Eye (tissue), 1 donor: ENCODE data around the gene EXOC4.

Experiments
- DNase-seq: peaks from one replicate; pipeline ENCODE4 v3.0.0-alpha.2; 2015

The EXOC4 gene

DNA sequence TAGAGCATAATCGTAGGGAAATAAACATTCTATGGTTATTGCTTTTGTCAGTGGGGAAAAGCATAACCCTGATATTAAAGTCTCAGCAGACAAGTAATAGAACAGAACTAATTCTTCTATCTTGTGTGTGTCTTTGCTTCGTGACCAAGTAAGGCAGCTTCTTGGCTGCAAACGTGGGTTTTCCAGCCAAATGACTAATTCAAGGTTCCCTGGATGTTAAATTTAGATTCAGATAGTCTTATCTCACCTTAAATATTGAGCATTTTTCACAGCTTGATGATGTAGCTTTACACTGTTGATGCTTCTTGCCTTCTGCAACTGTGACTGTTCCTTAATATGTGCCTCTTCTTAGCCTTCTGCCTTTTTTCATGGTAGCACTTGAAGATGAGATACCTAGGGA is 113.0 kb downstream of the EXOC4 start:
- no peak for DNase-seq

DNA sequence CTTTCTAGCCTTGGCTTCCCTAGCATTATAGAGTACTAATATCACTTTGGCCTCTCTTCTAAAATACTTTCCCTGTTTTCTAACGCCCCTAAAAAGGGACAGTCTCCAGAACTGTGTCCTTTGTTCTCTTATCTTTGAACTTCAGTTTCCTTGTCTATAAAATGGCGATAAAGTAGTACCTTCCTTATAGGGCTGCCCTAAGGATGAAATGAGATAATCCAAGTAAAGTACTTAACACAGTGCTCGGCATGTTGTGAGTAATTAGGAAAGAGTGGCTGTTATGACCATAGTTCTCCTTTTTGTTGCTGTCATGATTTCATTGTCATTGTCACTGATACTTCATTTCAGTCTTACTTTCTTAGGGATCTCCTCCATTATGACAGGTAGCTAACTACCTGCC is 114.7 kb downstream of the EXOC4 start:
- no peak for DNase-seq

DNA sequence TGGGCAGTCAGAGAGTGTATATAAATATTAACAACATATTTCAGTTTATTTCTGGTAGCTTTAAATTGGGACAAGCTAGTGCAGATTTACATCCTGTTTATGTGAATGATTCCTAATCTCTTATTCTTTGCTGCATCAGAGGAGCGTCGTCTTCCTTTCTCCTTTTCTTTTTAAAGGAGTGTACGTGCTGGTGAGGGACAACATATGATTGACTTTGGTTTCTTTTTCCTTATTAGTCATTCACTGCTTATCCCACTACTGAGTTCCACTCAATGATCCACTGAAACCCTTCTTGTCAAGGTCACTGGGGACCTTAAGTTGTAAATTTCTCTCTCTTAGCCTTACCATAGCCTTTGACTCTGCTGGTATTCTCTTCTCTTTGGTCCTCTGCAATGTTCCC is 116.3 kb downstream of the EXOC4 start:
- DNase-seq = no peak

DNA sequence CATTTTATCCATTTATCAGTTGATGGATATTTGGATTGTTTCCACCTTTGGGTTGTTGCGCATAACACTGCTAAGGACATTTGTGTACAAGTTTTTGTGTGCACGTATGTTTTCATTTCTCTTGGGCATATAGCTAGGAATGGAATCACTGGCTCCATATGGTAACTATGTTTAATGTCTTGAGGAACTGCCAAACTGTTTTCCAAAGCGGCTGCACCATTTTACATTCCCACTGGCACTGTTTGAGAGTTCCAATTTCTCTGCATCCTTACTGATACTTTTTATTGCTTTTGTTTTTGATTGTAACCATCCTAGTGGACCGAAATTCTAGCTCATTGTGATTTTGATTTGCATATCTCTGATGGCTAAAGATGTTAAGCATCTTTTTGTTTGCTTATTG is 118.7 kb downstream of the EXOC4 start:
- no peak for DNase-seq

DNA sequence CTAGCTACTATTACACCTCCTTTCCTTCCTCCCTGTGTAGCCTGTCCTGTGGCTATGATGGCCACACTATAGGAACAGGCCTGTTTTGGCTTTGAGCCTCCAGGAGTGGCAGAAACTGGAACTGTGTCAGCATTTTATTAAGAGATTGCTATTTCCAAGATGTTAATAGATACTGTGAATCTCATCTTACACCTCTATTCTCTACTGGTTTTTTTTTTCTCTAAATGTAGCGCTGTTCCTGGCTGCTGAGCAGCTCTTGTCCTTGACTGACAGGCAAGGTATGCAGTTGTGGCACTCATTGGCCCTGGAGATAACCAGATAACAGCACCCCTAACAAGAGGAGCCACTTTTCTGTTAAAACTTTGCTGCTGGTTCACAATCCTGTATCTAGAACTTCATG is 119.5 kb downstream of the EXOC4 start:
- no peak for DNase-seq

DNA sequence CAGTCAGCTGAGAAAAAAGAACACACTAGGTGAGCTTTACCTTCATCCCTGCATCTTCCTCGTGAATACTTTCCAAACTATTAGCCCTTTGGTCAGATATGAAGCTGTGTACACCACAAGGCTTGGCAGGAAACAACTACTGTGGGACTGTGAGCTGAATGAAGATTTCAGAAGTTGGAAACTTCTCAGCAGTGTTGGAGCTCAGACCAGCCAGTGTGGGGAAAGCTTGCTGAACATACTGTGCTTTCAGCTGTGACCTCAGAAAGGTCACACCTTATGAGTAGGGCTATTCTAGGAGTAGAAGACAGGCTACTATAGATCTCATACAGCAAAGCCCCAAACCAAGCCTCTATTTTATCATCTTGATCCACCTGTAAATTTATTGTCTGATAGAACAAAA is 123.6 kb downstream of the EXOC4 start:
- no peak for DNase-seq

DNA sequence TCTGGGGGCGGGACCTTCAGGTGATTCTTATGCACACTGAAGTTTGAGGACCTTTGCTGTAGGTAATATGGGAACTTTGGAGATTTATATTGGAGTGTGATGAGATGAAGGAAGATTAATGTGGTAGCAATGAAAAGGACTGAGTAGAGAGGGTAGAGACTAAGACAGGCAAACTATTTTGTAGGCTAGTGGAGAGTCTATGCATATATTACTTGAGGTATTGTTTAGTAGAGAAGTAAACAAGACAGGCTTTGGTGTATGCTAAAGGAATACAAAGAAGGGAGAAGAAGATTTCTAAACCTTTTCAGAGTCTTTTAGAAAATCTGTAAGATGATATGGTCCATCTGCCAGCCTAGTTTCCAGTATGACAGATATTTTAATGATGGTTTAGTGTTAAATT is 129.1 kb downstream of the EXOC4 start:
- no peak for DNase-seq

DNA sequence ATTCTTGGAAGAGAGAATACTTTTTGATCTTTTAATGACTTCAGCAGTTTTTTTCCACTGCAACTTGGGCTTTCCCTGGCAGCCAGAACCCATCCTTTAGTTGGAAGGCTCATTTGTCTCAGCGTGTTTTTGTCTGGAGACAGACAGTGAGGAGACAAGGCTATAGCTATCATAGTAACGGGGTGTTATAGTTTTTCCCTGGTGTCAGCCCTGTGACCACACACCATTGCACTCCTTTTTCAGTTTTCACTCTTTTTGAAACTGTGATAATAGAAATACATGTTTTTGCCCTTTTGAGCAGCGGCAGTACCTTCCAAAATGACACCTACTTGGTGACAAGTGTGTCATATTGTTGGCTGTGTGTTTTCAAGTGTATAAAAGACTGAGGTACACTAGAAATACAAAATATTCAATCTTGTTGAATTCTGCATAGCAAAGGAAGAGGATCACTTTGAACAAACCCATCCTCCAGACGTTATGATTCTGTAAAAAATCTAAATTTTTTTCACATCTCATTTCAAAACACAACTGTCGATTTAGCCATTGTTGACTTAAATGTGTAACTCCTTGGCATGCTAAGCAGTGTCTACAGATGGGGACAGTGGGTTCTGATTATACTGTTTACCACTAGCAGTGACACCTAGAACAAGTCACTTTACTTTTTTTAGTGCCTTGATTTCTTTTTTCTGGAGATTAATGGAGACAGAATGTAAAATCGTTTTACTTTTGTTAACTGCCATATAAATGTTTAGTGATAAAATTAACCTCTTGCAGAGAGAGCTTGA is 130.1 kb downstream of the EXOC4 start:
- DNase-seq = no peak

DNA sequence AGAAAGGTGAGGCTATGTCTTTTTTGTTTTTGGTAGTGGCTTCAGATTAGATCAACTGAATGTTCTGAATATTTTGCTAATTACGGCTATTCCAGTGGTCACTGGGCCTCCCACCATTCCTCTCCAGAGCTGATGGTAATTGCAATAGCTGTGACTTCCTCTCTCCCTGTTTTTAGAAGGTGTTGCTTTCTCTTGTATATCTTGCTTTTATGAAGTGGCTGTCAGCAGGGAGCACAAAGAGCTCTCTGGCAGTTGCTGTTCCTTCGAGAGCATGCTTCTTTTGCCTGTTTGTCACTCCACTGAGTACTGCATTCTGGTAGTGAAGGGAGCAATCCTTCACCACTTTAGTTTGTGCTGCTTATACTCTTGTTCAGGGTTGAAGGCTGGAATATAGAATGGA is 133.3 kb downstream of the EXOC4 start:
- peak; percentile 6 for DNase-seq

DNA sequence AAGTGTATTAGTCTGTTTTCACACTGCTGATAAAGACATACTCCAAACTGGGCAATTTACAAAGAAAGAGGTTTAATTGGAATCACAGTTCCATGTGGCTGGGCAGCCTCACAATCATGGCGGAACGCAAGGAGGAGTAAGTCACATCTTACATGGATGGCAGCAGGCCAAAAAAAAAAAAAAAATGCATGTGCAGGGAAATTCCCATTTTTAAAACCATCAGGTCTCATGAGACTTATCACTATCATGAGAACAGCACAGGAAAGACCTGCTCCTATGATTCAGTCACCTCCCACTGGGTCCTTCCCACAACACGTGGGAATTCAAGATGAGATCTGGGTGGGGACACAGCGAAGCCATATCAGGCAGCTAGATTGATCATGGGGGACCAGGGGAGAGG is 136.8 kb downstream of the EXOC4 start:
- DNase-seq = no peak

DNA sequence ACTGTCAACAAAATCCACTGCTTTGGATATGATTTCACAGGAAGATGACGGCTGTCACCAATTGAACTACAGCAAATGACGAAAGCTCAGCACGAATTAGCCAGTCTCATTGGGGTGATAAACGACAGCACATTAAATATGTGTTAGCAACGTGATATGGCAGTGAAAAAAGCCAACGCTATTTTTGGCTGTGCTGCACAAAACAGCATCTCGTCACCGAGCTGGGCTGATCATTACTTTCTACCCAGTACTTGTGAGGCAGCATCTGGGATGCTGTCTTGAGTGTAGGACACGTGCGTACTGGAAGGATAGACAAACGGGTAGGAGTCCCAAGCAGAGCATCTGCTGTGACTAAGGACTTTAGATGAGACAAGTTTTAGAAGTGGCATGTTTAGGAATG is 138.3 kb downstream of the EXOC4 start:
- DNase-seq = no peak

DNA sequence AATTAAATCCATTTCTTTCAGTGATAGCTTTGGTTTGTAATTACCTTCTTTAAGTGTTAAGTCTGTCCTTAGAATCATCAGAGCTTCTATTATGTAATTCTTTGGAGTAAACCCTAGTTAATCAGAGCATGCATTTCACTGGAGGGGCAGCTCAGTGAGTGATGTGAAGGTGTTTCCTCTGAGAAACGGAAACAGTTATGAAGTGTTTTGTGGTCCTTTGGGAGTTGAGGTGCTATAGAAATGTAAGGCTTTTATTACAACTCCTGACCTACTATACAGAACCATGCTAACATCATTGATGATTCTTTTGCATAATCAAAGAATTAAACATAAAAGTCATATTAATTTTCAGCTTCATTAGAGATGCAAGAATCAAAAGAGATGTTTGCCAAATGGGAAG is 141.5 kb downstream of the EXOC4 start:
- DNase-seq = peak; percentile 5

DNA sequence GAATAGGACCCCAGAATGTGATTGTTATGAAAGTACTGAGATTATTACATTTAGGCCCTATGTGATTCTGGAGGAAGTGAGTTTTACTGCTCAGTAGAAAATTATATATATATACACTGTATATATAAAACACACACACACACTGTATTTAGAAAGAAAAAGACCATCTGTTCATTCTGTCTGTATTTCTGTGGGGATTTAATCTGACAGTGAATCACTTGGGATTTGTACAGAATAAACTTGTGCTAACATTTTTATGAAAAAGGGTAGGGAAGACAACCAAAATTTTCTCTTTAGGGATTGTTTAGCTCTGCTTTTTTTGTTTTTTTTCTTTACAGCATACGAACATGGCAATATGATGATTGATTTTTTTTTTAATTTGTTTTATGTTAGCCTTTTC is 142.7 kb downstream of the EXOC4 start:
- DNase-seq = no peak

DNA sequence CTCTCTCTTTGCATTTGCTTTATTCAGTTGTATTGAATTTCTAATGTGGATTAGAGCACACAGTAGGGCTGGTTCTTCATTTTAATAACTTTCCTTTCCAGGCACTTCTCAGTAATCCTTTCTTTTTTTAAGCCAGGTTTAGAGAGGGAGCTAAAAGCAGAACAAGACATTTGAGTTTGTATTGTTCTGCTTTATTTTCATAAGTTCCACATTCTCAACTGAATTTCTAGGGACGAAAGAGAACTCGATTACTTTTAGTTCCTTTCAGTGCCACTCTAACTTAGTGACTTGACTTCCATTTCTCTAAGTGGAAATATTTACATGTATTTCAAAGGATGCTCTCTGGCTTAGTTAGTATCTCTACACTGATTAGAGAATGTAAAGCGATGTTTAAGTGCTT is 145.6 kb downstream of the EXOC4 start:
- no peak for DNase-seq

DNA sequence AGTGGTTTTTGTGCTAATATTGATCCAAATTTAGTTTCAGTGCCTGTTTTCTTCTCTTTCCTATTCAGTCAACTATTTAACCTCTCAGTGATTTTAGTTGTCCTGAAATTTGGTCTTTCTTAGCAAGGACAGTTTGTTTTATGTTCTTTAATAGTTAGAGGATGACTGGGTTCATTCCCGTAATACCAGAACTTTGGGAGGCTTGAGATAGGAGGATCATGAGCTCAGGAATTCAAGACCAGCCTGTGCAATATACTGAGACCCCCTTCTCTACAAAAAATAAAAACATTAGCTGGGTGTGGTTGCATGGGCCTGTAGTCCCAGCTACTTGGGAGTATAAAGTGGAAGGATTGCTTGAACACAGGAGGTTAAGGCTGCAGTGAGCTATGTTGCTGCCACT is 148.3 kb downstream of the EXOC4 start:
- DNase-seq = no peak

DNA sequence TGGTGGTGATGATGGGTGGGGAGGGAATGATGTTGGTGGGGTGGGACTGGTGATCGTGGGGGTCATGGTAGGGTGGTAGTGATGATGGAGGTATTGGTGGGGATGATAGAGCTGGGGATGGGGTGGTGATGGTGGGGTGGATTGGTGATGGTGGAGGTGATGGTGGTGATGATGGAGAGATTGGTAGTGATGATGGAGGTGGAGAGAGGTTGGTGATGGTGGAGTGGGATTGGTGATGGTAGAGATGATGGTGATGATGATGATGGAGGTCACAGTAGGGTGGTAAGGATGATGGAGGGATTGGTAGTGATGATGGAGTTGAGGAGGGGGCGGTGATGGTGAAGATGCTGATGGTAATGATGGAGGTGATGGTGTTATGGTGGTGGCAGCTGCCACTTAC is 155.3 kb downstream of the EXOC4 start:
- DNase-seq = no peak

DNA sequence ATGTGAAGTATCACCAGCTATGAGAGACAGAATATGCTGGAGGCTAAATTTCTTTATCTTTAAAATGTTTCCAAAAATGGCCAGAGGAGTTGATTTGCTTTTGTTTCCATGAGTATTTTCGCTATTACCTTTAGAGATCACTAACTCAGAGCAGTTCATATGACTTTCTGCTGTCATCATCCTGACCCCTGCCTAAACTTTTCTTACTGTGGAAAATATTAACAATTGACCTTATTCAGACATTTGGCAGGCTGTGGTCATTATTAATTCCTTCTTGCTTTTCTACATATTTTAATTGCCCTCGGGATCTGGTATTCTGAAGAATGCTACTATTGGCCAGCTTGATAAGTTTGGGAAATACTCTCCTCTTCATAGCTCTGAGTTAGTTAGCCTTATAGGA is 156.5 kb downstream of the EXOC4 start:
- no peak for DNase-seq

DNA sequence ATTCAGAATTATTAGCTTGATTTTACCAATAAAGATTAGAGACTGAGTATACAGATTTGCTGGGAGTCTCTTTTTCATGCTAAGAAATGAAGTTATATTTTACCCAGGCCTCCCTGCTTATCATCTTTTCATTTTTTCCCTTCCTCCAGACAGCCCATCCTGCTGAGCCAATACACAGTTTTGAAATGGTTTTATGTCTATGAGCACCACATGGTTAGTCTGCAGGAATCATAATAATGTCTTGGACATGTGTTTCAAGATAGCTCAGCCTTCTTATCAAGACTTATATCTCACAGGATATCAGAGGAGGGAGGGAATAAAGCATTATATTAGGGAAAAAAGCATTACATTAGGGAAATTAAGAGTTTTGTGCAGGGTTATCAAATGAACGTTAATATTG is 157.1 kb downstream of the EXOC4 start:
- no peak for DNase-seq

DNA sequence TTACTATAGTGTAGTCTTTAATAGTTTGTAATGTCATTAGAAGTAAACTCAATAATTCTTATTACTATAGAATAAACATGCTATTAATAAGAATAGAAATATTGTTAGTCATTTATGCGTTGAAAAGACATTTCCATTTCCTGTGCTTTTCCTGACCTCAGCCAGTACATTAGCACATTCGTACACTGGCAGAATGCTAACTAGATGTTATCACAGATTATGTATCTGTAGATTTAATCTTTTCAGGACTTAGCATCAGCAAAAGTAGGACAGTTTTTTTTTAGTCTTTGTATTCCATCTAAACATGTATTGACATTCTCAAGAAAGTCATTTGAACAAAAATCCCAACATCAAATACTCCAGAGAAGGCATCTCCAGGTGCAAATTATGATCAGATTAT is 158.5 kb downstream of the EXOC4 start:
- no peak for DNase-seq

DNA sequence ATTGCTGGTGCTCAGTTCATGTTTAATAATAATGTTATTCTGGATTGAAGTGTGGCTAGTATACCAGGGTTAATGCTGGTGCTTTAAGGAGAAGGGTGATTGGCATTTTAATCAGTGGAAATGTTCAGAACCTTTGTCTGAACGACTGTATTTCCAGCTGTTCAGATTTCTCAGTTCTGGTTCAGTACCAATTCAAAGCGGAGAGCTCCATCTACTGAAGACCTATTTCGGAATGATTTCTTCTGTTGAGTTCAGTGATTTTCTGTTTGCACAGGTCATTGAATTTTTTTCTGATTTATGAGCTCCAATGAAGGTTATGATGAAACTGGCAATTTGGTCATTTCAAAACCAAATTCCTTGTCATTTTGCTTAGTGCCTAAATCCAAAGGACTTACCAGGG is 160.1 kb downstream of the EXOC4 start:
- DNase-seq = no peak

DNA sequence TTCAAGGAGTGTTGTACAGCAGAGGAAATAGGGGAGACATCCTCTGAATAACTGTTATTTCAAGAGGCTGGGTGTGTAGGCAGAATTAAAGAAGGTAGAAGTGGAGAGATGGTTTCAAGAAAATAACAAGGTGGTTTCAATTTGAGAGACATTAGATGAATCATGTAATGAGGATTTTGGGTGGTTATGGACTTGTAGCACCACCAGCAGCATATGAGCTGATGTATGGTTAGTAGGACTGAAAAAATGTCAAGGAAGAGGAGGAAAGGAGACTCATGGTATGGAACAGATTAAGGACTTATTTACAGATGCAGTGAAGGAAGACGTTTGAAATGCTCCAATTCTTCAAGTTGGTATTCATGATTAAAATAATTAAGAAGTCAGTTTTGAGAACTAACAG is 166.2 kb downstream of the EXOC4 start:
- DNase-seq = no peak

DNA sequence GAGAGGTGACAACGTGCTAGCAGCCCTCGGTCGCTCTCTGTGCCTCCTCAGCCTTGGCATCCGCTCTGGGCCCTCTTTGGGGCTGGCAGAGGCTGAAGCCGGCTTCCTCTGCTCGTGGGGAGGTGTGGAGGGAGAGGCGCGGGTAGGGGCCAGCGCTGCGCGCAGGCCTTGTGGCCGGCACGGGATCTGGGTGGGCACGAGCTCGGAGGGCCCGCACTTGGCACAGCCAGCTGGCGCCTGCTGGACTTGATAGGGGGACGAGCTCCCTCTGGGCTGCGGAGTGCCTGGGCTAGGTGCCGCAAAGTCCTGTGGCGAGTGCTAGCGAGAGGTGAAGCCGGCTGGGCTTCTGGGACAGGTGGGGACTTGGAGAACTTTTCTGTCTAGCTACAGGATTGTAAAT is 170.7 kb downstream of the EXOC4 start:
- DNase-seq = no peak

DNA sequence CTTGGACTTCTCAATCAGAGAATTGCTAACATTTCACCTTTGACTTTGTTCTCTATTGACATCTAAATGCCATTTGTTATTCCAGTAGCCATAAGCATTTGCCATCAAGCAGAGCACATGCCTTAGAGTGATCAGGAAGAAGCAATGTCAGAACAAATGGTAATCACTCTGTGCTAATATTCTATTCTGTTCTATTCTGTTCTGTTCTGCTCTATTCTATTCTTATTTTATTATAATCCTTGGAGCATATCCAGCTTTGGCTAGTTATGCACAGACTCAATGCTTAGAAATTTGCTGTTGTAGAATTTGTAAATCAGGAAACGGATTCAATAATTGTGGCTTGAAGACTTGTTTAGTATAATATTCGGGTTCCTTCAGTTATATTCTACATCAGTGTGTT is 175.4 kb downstream of the EXOC4 start:
- DNase-seq = no peak

DNA sequence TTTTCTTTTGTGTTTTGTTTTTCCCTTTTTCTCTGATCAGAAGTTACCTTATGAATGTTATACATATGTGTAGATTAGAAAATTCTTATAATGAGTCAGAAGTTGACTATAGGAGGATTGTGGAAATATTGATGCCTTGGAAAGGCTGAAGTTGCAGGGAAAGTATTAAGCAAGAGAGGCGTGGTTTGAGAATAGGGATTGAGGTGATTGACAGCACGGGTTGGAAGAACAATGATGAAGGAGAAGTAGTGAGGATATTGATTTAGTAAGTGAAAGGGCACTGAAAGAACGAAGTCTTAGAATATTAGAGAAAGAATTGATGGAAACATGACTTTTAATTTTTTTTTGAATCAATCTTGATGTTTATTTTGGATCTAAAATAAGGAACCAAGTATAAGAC is 176.0 kb downstream of the EXOC4 start:
- DNase-seq = no peak

DNA sequence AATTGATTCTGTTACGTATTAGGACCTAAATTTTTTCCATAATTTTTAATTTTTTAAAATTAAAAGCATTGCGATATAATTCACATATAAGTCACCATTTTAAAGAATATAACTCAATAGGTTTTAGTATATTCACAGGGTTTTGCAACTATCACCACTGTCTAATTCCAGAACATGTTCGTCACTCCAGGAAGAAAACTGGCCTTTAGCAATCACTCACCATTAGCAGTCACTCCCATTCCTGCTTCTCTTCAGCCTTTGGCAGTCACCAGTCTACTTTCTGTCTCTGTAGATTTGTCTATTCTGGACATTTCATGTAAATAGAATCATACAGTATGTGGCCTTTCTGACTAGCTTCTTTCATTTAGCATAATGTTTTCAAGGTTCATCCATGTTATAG is 176.5 kb downstream of the EXOC4 start:
- DNase-seq = no peak
